Spleen (tissue), 11 donors: Measurements from ENCODE around the gene TNFRSF12A. TPM values are rescaled to one million over a fixed set of nuclear protein-coding genes. Genes with fewer than 3 reads are reported as not detected.
A peak's percentile ranks its signal among the peaks of the same experiment; 100 is the strongest.

ENCODE experiments used
- DNase-seq: peaks from one replicate; pipeline ENCODE4 v3.0.0-alpha.2; 2020
- H3K27ac ChIP-seq, 8 donors: fragments of 200-600 bp; sonication (generic) in 7 of 8; 1 replicate in 4 of 8; 2 replicates in 4 of 8; pipeline versions ENCODE4 v1.5.0 to v1.8.0; 2016 to 2021; ENCODE audit warnings: inconsistent platforms in 4 of 8, mild to moderate bottlenecking in 4 of 8, moderate library complexity in 1 of 8
- H3K27me3 ChIP-seq, 7 donors: fragments of 200-600 bp; sonication (generic) in 6 of 7; replicated peaks in 1 of 7; 1 replicate in 4 of 7; 2 replicates in 3 of 7; pipeline versions ENCODE4 v1.5.0 to v1.8.0; 2016 to 2021; ENCODE audit warnings: inconsistent platforms in 3 of 7, mild to moderate bottlenecking in 1 of 7
- H3K36me3 ChIP-seq, 6 donors: fragments of 200-600 bp; sonication (generic) in 5 of 6; 1 replicate in 4 of 6; 2 replicates in 2 of 6; pipeline versions ENCODE4 v1.5.0 to v1.8.0; 2016 to 2021; ENCODE audit warnings: inconsistent platforms in 2 of 6
- H3K4me1 ChIP-seq, 6 donors: fragments of 200-600 bp; sonication (generic) in 5 of 6; 1 replicate in 3 of 6; 2 replicates in 3 of 6; pipeline versions ENCODE4 v1.5.0 to v1.8.0; 2016 to 2021; ENCODE audit warnings: inconsistent platforms in 3 of 6
- H3K4me3 ChIP-seq, 8 donors: fragments of 200-600 bp; sonication (generic) in 7 of 8; 1 replicate in 4 of 8; 2 replicates in 4 of 8; pipeline versions ENCODE4 v1.5.0 to v1.8.0; 2016 to 2021; ENCODE audit warnings: inconsistent platforms in 4 of 8, mild to moderate bottlenecking in 4 of 8, moderate library complexity in 2 of 8
- H3K9me3 ChIP-seq, 8 donors: fragments of 200-600 bp; sonication (generic) in 7 of 8; 1 replicate in 4 of 8; 2 replicates in 4 of 8; pipeline versions ENCODE4 v1.5.0 to v1.8.0; 2016 to 2021; ENCODE audit warnings: inconsistent platforms in 4 of 8
- POLR2A ChIP-seq, 3 donors: fragments of 450-650 bp; IDR thresholded peaks; one replicate each; pipeline ENCODE4 v1.5.1; 2017; ENCODE audit warnings: antibody characterized with exemption in 3 of 3, mild to moderate bottlenecking in 1 of 3
- POLR2AphosphoS5 ChIP-seq, 3 donors: sonication (generic); formaldehyde crosslinking; IDR thresholded peaks; one replicate each; pipeline ENCODE4 v1.5.1; 2017; ENCODE audit warnings: antibody characterized with exemption in 3 of 3
- WGBS, 5 donors: extraction: QIAGEN DNeasy Blood & Tissue Kit in 3 of 5; methylation state at CpG; one replicate each; pipeline versions ENCODE4 v1.1.5 to v1.1.7; 2013 to 2018; 5-methylcytosine and 5-hydroxymethylcytosine counted together
- intact Hi-C: fragments of 100-400 bp; cut with DNase I; formaldehyde crosslinking; loops from one replicate; pipeline ENCODE4 v1.15.0; 2023; ENCODE audit warnings: low total_unique reads
- polyA plus RNA-seq, 3 donors: library from polyadenylated mRNA; stranded (reverse); fragments of 200-250 nt; gene quantifications; one replicate each; pipeline ENCODE4 v1.2.1, GENCODE V29; 2013
- total RNA-seq, 7 donors: library from RNA; depleted of rRNA in 3 of 7; stranded (reverse); fragments of >200 nt in 3 of 7; fragmentation: NEBNext Ultra II Directional in 4 of 7; extraction: Animal tissue kit (Norgen Biotek cat#: 25700) in 4 of 7; gene quantifications; one replicate each; pipeline versions ENCODE4 v1.1.0 to v1.2.1, GENCODE V29; 2016 to 2021
- TF ChIP-seq, protein P1 (sequence below), 11 experiments: fragments of 200-600 bp in 7 of 11; fragments of 450-650 bp in 4 of 11; sonication (generic) in 4 of 11; IDR thresholded peaks in 8 of 11; conservative IDR thresholded peaks in 3 of 11; 1 replicate in 7 of 11; 2 replicates in 4 of 11; pipeline versions ENCODE4 v1.4.0 to v1.8.0; 2016 to 2021; ENCODE audit warnings: antibody characterized with exemption in 11 of 11, inconsistent platforms in 4 of 11, mild to moderate bottlenecking in 1 of 11
- donor health status: healthy with polysubstance abuse.
- donor health status: DM: no; HTN: no; CAD: no; lungs with moderate emphysema.
- donor health status: DM: no; HTN: no; CAD: no.
- donor health status: Bipolar disorder and iron deficiency.
- donor health status: healthy.
- donor health status: DM: no; HTN: no; CAD: no.
- donor health status: DM: yes; HTN: yes; CAD: no.

The TNFRSF12A gene
- total and polyA plus RNA-seq, 10 donors, result 2.0 to 26.1 (median 8.0) TPM

DNA sequence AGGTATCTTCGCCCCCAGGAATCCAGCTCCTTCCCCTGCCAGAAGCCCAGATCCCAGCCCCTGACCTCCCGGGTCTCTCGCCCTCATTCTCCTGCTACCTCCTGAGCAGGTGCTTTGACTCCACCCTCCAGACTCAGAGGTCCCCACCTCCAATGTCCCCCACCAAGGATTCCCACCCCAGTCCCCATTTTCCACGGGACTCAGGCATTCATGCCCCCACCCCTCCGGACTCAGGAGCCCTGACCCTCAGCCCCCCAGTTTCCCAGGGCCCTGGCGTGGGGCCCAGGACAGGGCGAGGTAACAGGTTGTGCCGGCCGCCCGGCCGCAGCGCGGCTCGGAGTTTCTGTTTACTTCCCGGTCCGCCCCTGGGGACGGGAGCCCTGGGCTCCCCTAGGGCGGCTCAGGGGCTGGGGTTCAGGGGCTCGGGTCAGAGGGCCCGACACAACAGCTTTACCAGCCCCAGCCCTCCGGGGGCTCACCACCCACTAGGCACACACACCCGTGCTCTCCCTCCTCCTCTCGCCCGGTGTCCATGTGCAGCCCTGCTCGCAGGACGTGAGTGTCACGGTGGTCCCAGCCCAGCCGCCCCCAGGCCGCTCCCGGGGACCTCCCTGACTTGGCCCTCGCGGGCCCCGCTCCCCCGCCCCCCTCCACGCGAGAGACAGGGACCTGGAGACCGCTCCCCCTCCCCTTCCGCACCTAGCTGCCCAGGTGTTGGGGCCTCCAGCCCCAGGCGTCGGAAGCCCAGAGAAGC lies 16.0 kb downstream of the TNFRSF12A start:
- DNase-seq, result peak; percentile 84
- Histone ChIP-seq H3K4me3 (peak overlapping the region in 3 of 8 donors; percentile 1 to 55 (median 11)), H3K9me3 (no peaks in the 10 kb centered on the region), H3K27ac (no peak overlapping the region), H3K27me3 (peaks cover 7 to 100% (median 76%) of the 10 kb centered on the region in 7 donors), H3K4me1 (peaks cover 0 to 58% (median 20%) of the 10 kb centered on the region in 6 donors), H3K36me3 (no peaks in the 10 kb centered on the region)
- TF ChIP-seq, protein P1, sequence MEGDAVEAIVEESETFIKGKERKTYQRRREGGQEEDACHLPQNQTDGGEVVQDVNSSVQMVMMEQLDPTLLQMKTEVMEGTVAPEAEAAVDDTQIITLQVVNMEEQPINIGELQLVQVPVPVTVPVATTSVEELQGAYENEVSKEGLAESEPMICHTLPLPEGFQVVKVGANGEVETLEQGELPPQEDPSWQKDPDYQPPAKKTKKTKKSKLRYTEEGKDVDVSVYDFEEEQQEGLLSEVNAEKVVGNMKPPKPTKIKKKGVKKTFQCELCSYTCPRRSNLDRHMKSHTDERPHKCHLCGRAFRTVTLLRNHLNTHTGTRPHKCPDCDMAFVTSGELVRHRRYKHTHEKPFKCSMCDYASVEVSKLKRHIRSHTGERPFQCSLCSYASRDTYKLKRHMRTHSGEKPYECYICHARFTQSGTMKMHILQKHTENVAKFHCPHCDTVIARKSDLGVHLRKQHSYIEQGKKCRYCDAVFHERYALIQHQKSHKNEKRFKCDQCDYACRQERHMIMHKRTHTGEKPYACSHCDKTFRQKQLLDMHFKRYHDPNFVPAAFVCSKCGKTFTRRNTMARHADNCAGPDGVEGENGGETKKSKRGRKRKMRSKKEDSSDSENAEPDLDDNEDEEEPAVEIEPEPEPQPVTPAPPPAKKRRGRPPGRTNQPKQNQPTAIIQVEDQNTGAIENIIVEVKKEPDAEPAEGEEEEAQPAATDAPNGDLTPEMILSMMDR (IDR thresholded peaks at IDR 0.05 in 8 of 11, conservative IDR thresholded peaks at IDR 0.05 in 3 of 11), result no peak
- no peak for TF ChIP-seq POLR2A (IDR thresholded peaks at IDR 0.05)
- TF ChIP-seq POLR2AphosphoS5 (IDR thresholded peaks at IDR 0.05), result no peak
- intact Hi-C loops, result no loop called here
- WGBS, 5 donors, result 2 to 6% (median 5%) methylated on average over 31 to 40 of the region's 40 CpGs

DNA sequence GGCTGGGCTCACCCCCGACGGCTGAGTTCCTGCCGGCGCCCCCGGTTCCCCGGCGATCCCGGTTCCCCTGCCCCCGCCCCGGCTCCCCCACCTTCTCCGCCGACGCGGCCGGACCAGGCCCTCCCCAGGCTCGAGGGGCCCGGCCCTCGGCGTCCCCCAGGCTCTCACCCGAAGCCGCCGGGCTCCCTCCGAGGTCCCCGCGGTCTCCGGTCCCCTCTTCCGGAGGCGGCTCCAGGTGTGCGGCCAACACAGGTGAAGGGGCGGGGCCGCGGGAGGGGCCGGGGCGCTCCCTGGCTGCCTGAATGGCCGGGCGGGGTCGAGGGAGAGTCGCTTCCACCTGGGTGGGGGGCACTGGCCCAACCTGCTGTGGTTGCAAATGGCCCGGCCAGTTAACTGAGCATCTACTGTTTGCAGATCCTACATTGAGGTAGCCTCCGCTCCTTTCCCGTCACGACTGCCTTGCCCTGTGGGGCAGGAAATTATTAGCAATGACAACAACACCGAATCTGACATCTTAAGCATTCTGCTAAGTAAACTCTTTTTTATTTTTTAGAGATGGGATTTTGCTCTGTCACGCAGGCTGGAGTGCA lies 16.7 kb downstream of the TNFRSF12A start, which contains the start of gene BICDL2:
Gene BICDL2, minus strand, starts transcription at position 219 of the 590 bp plus-strand sequence. CDS start 1,448 bp downstream, outside the sequence.
- H3K9me3 ChIP-seq, result no peaks in the 10 kb centered on the region
- intact Hi-C loops, result no loop called here
- H3K4me1 ChIP-seq, result peaks cover 0 to 51% (median 18%) of the 10 kb centered on the region in 6 donors
- DNase-seq, result no peak
- WGBS, 5 donors, result 8 to 34% (median 9%) methylated on average over 7 to 44 of the region's 44 CpGs
- TF ChIP-seq, protein P1 (IDR thresholded peaks at IDR 0.05 in 8 of 11, conservative IDR thresholded peaks at IDR 0.05 in 3 of 11), result peak in 1 of 11 experiments; percentile 10
- TF ChIP-seq POLR2A (IDR thresholded peaks at IDR 0.05), result no peak
- H3K4me3 ChIP-seq, result peak within 1 kb of the TSS in 3 of 8 donors; percentile 1 to 55 (median 11)
- H3K36me3 ChIP-seq, result no peaks in the 10 kb centered on the region
- peaks cover 7 to 100% (median 78%) of the 10 kb centered on the region in 7 donors for H3K27me3 ChIP-seq
- no peak within 1 kb of the TSS for H3K27ac ChIP-seq

DNA sequence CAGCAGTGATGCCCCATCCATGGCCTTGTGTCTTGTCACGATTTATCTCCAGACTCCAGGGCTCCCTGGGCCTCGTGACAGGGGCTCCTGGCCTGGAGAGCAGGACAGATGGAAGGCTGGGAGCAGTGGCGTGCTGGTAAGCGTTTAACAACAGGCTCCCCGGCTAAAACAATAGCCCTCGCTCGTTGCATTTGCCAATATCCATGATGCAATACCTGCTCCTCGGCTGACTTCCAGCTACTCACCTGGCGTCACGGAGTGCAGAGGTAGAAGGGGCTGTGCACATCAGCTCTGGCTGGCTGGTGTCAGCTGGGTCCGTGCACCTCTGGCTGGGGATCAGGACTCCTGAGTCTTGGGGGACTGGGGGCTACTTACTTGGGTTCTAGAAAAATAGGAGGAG lies 18.1 kb downstream of the TNFRSF12A start:
- TF ChIP-seq POLR2AphosphoS5 (IDR thresholded peaks at IDR 0.05), result no peak
- TF ChIP-seq, protein P1 (IDR thresholded peaks at IDR 0.05 in 8 of 11, conservative IDR thresholded peaks at IDR 0.05 in 3 of 11), result no peak
- no peak for TF ChIP-seq POLR2A (IDR thresholded peaks at IDR 0.05)
- DNase-seq, result no peak
- peaks cover 0 to 52% (median 17%) of the 10 kb centered on the region in 6 donors for H3K4me1 ChIP-seq
- peaks cover 7 to 100% (median 67%) of the 10 kb centered on the region in 7 donors for H3K27me3 ChIP-seq
- no peaks in the 10 kb centered on the region for H3K36me3 ChIP-seq
- WGBS, 5 donors, result 40 to 51% (median 45%) methylated on average over 11 of the region's 11 CpGs
- H3K4me3 ChIP-seq, result no peak overlapping the region
- no peak overlapping the region for H3K27ac ChIP-seq
- intact Hi-C loops, result no loop called here
- no peaks in the 10 kb centered on the region for H3K9me3 ChIP-seq

DNA sequence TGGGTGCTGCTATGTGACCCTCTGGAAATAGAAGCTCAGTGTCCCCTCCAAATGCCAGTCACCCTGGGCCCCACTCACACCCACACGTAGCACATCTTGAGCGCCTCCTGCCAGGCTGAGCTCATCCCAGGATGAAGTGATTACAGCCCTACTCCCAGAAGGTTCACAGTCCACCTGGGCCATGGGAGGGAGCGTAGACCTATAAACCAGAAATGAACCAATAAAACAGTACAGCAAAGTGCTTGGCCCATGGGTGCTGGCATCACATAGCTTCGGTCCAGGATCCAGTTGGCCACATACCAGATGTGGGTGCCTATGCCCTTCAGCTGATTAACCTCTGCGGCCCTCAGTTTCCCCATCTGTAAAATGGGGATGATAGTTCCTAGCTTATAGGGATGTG lies 18.7 kb downstream of the TNFRSF12A start:
- 78 to 89% (median 84%) methylated on average over 4 to 5 of the region's 5 CpGs for WGBS, 5 donors
- H3K36me3 ChIP-seq, result no peaks in the 10 kb centered on the region
- H3K27me3 ChIP-seq, result peaks cover 7 to 100% (median 69%) of the 10 kb centered on the region in 7 donors
- TF ChIP-seq POLR2AphosphoS5 (IDR thresholded peaks at IDR 0.05) (no peak), POLR2A (IDR thresholded peaks at IDR 0.05) (no peak)
- TF ChIP-seq, protein P1 (IDR thresholded peaks at IDR 0.05 in 8 of 11, conservative IDR thresholded peaks at IDR 0.05 in 3 of 11), result no peak
- peaks cover 0 to 50% (median 17%) of the 10 kb centered on the region in 6 donors for H3K4me1 ChIP-seq
- no peak overlapping the region for H3K27ac ChIP-seq
- intact Hi-C loops, result no loop called here
- H3K9me3 ChIP-seq, result no peaks in the 10 kb centered on the region
- H3K4me3 ChIP-seq, result no peak overlapping the region
- no peak for DNase-seq
